ENCODE data around the gene RAB5B.

GRCh38 chr12:55972911-55973598 lies 823 bp upstream of the RAB5B start:
- peak; percentile 80 to 85 for TF ChIP-seq POLR2A (IDR thresholded peaks at IDR 0.05)
- no peak for TF ChIP-seq CTCF (IDR thresholded peaks at IDR 0.05)
- no peak for TF ChIP-seq EP300 (IDR thresholded peaks at IDR 0.05)

All from sigmoid colon (tissue), 4 donors.